HEK293 (cell line): Measurements from ENCODE around the gene RHPN2.

ENCODE experiments used
- CTCF ChIA-PET: fragments of 350-600 bp; formaldehyde crosslinking; extraction: SDS; loops from one replicate; lab custom pipeline; 2021; ENCODE audit warnings: antibody characterized with exemption; lab: Yijun Ruan, JAX
- POLR2A ChIA-PET: fragments of 300-600 bp; formaldehyde crosslinking; extraction: SDS; loops from one replicate; lab custom pipeline; 2020; ENCODE audit warnings: antibody characterized with exemption, inconsistent platforms; lab: Yijun Ruan, JAX
- H3K27ac ChIP-seq: fragments of 200-500 bp; sonication (Bioruptor generic); 2 replicates; pipeline ENCODE4 v1.5.1; 2014; ENCODE audit warnings: low read depth, low read length, control low read depth, inconsistent platforms; ENCODE audit errors: extremely low read depth
- H3K36me3 ChIP-seq, 2 experiments: fragments of 200-500 bp in 1 of 2; sonication (Bioruptor generic) in 1 of 2; 1 replicate in 1 of 2; 2 replicates in 1 of 2; pipeline ENCODE4 v1.5.1; 2014 to 2017; ENCODE audit warnings: inconsistent platforms in 2 of 2, low read length in 2 of 2; ENCODE audit not compliant: control insufficient read depth in 2 of 2, insufficient read depth in 1 of 2
- H3K4me1 ChIP-seq: fragments of 200-500 bp; sonication (Bioruptor generic); 2 replicates; pipeline ENCODE4 v1.5.1; 2014; ENCODE audit warnings: mild to moderate bottlenecking, low read length, inconsistent platforms; ENCODE audit not compliant: control insufficient read depth, insufficient read depth
- H3K4me3 ChIP-seq: 2 replicates; pipeline ENCODE4 v1.5.1; 2011; ENCODE audit warnings: low read depth, mild to moderate bottlenecking, control low read depth, low read length, moderate library complexity
- H3K9me3 ChIP-seq: fragments of 200-500 bp; sonication (Bioruptor generic); 2 replicates; pipeline ENCODE4 v1.5.1; 2014; ENCODE audit warnings: low read depth, low read length, inconsistent platforms; ENCODE audit not compliant: control insufficient read depth, insufficient read depth
- EGR2 ChIP-seq: fragments of 450-650 bp; formaldehyde crosslinking; IDR thresholded peaks from 2 replicates; pipeline ENCODE4 v1.5.1; 2016; ENCODE audit warnings: low read depth, missing biosample characterization, missing genetic modification characterization
- HIC1 ChIP-seq: fragments of 450-650 bp; formaldehyde crosslinking; IDR thresholded peaks from 2 replicates; pipeline ENCODE4 v1.5.1; 2016; ENCODE audit warnings: missing biosample characterization, missing genetic modification characterization
- MEIS1 ChIP-seq: sonication (generic); formaldehyde crosslinking; IDR thresholded peaks from 2 replicates; pipeline ENCODE4 v1.8.1; 2022; ENCODE audit warnings: missing genetic modification reagents, mild to moderate bottlenecking, borderline replicate concordance
- MYNN ChIP-seq: fragments of 450-650 bp; formaldehyde crosslinking; IDR thresholded peaks from 2 replicates; pipeline ENCODE4 v1.5.1; 2016; ENCODE audit warnings: missing biosample characterization, missing genetic modification characterization, borderline replicate concordance
- OVOL3 ChIP-seq: fragments of 450-650 bp; formaldehyde crosslinking; IDR thresholded peaks from 2 replicates; pipeline ENCODE4 v1.5.1; 2016; ENCODE audit warnings: missing biosample characterization, missing genetic modification characterization
- PATZ1 ChIP-seq: fragments of 450-650 bp; formaldehyde crosslinking; IDR thresholded peaks from 2 replicates; pipeline ENCODE4 v1.5.1; 2016; ENCODE audit warnings: missing biosample characterization, missing genetic modification characterization
- REST ChIP-seq: fragments of 450-650 bp; formaldehyde crosslinking; IDR thresholded peaks from 2 replicates; pipeline ENCODE4 v1.5.1; 2016; ENCODE audit warnings: missing biosample characterization, missing genetic modification characterization
- SALL2 ChIP-seq: fragments of 450-650 bp; formaldehyde crosslinking; IDR thresholded peaks from 2 replicates; pipeline ENCODE4 v1.5.0; 2017; ENCODE audit warnings: missing biosample characterization, mild to moderate bottlenecking, missing genetic modification characterization, borderline replicate concordance
- SCRT2 ChIP-seq: fragments of 450-650 bp; formaldehyde crosslinking; IDR thresholded peaks from 2 replicates; pipeline ENCODE4 v1.5.1; 2016; ENCODE audit warnings: missing biosample characterization, missing genetic modification characterization
- ZFHX2 ChIP-seq: fragments of 450-650 bp; formaldehyde crosslinking; conservative IDR thresholded peaks from 2 replicates; pipeline ENCODE4 v1.5.1; 2016; ENCODE audit warnings: missing biosample characterization, missing genetic modification characterization
- ZNF148 ChIP-seq: fragments of 450-650 bp; formaldehyde crosslinking; IDR thresholded peaks from 2 replicates; pipeline ENCODE4 v1.5.0; 2017; ENCODE audit warnings: missing biosample characterization, missing genetic modification characterization, borderline replicate concordance
- ZNF202 ChIP-seq: fragments of 450-650 bp; formaldehyde crosslinking; IDR thresholded peaks from 2 replicates; pipeline ENCODE4 v1.5.1; 2016; ENCODE audit warnings: missing biosample characterization, missing genetic modification characterization, borderline replicate concordance
- ZNF211 ChIP-seq: fragments of 450-650 bp; formaldehyde crosslinking; IDR thresholded peaks from 2 replicates; pipeline ENCODE4 v1.5.1; 2016; ENCODE audit warnings: low read depth, missing biosample characterization, missing genetic modification characterization
- ZNF274 ChIP-seq, 2 experiments: fragments of 200-500 bp in 1 of 2; fragments of 450-650 bp in 1 of 2; sonication (Bioruptor generic) in 1 of 2; formaldehyde crosslinking in 1 of 2; IDR thresholded peaks; 2 replicates each; pipeline versions ENCODE4 v1.5.1 to v1.6.1; 2014 to 2016; ENCODE audit warnings: borderline replicate concordance in 1 of 2, inconsistent platforms in 1 of 2, low read length in 1 of 2, missing biosample characterization in 1 of 2, missing genetic modification characterization in 1 of 2
- ZNF341 ChIP-seq: fragments of 450-650 bp; formaldehyde crosslinking; IDR thresholded peaks from 2 replicates; pipeline ENCODE4; 2016; ENCODE audit warnings: low read depth, missing biosample characterization, missing genetic modification characterization
- ZNF404 ChIP-seq: fragments of 450-650 bp; formaldehyde crosslinking; IDR thresholded peaks from 2 replicates; pipeline ENCODE4 v1.5.1; 2017; ENCODE audit warnings: missing biosample characterization, missing genetic modification characterization
- ZNF449 ChIP-seq: fragments of 450-650 bp; formaldehyde crosslinking; IDR thresholded peaks from 2 replicates; pipeline ENCODE4 v1.5.1; 2017; ENCODE audit warnings: missing biosample characterization, mild to moderate bottlenecking, missing genetic modification characterization, moderate library complexity
- ZNF48 ChIP-seq: fragments of 450-650 bp; formaldehyde crosslinking; IDR thresholded peaks from 2 replicates; pipeline ENCODE4 v1.5.1; 2016; ENCODE audit warnings: missing biosample characterization, missing genetic modification characterization
- ZNF585B ChIP-seq: fragments of 450-650 bp; formaldehyde crosslinking; IDR thresholded peaks from 2 replicates; pipeline ENCODE4 v1.5.1; 2016; ENCODE audit warnings: missing biosample characterization, missing genetic modification characterization
- ZNF610 ChIP-seq: fragments of 450-650 bp; formaldehyde crosslinking; IDR thresholded peaks from 2 replicates; pipeline ENCODE4 v1.5.1; 2016; ENCODE audit warnings: missing biosample characterization, missing genetic modification characterization, borderline replicate concordance
- ZSCAN16 ChIP-seq: fragments of 450-650 bp; formaldehyde crosslinking; IDR thresholded peaks from 2 replicates; pipeline ENCODE4 v1.5.1; 2016; ENCODE audit warnings: missing biosample characterization, missing genetic modification characterization

Gene RHPN2

GRCh38 chr19:32971715-32972540 is 92.8 kb downstream of the RHPN2 start, which contains the start of the genes CEP89 and FAAP24 (continued):
- TF ChIP-seq ZNF148 (tag by site-specific recombination) (no peak), MEIS1 (CRISPR knock-in tag) (no peak), MYNN (tag by site-specific recombination) (no peak), ZNF274 (IDR thresholded peaks at IDR 0.05; ENCODE audit: low read length) (no peak), ZNF274 (tag by site-specific recombination; IDR thresholded peaks at IDR 0.05; ENCODE audit: borderline replicate concordance) (no peak), ZNF585B (no peak), ZNF48 (tag by site-specific recombination) (no peak), ZSCAN16 (tag by site-specific recombination) (no peak), ZNF404 (tag by site-specific recombination) (no peak), ZNF610 (peak; percentile 54; the same call in 1 of the 2 replicates), SALL2 (tag by site-specific recombination) (no peak), SCRT2 (tag by site-specific recombination) (peak; percentile 39)

- Histone ChIP-seq H3K9me3 (no peaks in the 10 kb centered on the region), H3K4me1 (peaks cover 14% of the 10 kb centered on the region), H3K4me3 (peak overlapping the region; percentile 64), H3K27ac (peak overlapping the region; percentile 62; the same call in 1 of the 2 replicates), H3K36me3 (peaks cover 37 to 50% of the 10 kb centered on the region in 2 experiments)
- POLR2A ChIA-PET: interaction anchor here (0.6 to 2.1 kb wide), 18 partner anchors 10 to 296 kb away, joined by 3 to 14 read pairs (median 4); partner anchors contain the start of genes ANKRD27, GPATCH1, NUDT19 and RGS9BP
- CTCF ChIA-PET: interaction anchor here (0.6 to 13.3 kb wide), 7 partner anchors 10 to 532 kb away, joined by 3 to 335 read pairs (median 4); no protein-coding TSS in a partner anchor
- peak; percentile 81 for TF ChIP-seq ZNF341 (tag by site-specific recombination)
- 0 out of 2 replicates have a peak, but pooled peaks have one; percentile 8 for TF ChIP-seq PATZ1
- TF ChIP-seq OVOL3 (tag by site-specific recombination): no peak
- no peak for TF ChIP-seq REST (tag by site-specific recombination)
- TF ChIP-seq HIC1 (tag by site-specific recombination): 0 out of 2 replicates have a peak, but pooled peaks have one; percentile 12
- no peak for TF ChIP-seq ZNF202
- TF ChIP-seq ZFHX2 (tag by site-specific recombination): peak; percentile 81
- no peak for TF ChIP-seq ZNF449
- TF ChIP-seq ZNF211 (tag by site-specific recombination): no peak
- peak; percentile 63 for TF ChIP-seq EGR2 (tag by site-specific recombination)
These were observed 93.6 kb downstream of the RHPN2 start for GRCh38 chr19:32971012-32971595.
